CD4-positive, alpha-beta T cell treated with Interleukin-4 for 1 hour (primary cell): ENCODE measurements around the gene SFXN3.
A peak's percentile ranks its signal among the peaks of the same experiment; 100 is the strongest.

Experiments
- DNase-seq, 2 donors: peaks; one replicate each; pipeline ENCODE4 v3.0.0-alpha.2; 2020 to 2022

The SFXN3 gene

DNA sequence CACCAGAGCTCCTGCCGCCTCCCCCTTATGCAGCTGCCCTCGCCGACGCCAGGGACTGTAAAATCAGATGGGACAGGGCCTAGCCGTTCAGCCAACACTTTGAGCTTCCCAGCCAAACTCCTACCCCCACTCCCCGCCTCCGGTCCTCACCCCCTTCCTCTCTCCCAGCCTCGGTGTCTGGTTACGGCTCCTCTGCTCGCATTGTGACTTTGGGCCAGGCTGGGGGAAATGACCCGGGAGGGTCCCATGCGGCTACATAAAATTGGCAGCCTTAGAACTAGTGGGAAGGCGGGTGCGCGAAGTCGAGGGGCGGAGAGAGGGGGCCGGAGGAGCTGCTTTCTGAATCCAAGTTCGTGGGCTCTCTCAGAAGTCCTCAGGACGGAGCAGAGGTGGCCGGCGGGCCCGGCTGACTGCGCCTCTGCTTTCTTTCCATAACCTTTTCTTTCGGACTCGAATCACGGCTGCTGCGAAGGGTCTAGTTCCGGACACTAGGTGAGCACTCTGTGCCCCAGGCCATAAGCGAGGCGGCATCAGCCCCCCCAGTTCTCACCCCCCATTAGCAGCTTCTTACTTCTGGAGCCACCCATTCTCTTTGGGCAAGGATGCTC lies 30.7 kb downstream of the SFXN3 start, which contains the start of gene KAZALD1:
Gene KAZALD1 (plus strand): TSS at position 366 of the 608 bp plus-strand sequence. CDS start 604 bp downstream, outside the sequence.
- no peak for DNase-seq

DNA sequence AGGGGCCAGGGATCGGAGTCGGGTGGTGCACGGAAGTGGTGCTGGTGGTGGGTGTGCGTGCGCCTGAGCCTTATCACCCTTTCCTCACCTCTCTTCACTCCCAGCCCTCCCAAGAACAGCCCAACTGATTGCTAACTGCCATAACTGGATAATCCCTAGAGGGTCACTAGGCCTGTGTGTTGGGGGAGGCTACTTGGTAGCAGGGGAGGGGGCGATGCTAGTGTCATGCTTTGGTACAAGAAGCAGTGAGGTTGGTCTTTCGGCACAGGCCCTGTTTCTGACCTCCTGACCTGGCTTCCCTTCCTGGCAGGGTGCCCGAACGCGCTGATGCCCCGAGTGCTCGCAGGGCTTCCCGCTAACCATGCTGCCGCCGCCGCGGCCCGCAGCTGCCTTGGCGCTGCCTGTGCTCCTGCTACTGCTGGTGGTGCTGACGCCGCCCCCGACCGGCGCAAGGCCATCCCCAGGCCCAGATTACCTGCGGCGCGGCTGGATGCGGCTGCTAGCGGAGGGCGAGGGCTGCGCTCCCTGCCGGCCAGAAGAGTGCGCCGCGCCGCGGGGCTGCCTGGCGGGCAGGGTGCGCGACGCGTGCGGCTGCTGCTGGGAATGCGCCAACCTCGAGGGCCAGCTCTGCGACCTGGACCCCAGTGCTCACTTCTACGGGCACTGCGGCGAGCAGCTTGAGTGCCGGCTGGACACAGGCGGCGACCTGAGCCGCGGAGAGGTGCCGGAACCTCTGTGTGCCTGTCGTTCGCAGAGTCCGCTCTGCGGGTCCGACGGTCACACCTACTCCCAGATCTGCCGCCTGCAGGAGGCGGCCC lies 31.4 kb downstream of the SFXN3 start:
- DNase-seq: peak; percentile 36 to 51

GRCh38 chr10:101063050-101063525 lies 32.1 kb downstream of the SFXN3 start:
- DNase-seq: no peak

DNA sequence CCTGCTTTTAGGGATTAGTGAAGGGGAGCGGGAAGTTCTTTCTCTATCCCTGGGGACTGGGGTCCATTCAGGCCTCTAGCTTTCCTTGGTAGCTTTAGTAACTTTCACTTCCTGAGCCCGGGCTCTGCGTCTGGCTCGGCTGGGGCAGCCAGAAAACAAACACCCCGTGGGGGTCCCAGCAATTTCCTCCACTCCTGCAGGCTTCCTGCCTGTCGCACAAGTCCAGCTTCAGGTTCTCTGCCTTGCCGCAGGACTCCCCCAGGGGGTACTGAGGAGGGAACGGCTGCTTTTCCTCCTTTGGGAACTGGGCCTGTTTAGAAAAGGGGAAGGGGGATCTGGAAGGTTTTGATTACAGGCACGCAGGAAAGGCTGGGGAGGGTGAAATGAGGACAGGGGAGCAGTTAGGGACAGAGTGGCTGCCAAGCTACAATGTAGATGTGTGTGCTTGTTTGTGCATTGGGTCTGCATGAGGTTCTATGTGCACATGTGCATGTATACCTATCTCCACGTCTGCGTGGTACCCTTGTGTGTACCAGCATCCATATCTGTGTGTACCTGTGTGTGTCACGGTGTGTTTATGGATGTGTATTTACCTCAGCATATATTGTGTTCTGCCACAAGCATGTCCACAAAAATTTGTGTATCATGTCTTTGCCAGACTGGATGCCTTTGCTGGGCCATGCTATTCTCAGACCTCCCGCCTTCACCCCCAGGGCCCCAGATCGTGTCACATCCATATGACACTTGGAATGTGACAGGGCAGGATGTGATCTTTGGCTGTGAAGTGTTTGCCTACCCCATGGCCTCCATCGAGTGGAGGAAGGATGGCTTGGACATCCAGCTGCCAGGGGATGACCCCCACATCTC lies 32.7 kb downstream of the SFXN3 start:
- DNase-seq: no peak

GRCh38 chr10:101064415-101065030 lies 33.5 kb downstream of the SFXN3 start:
- DNase-seq: no peak

- no peak for DNase-seq
Observed at GRCh38 chr10:101065481-101066145, 34.6 kb downstream of the SFXN3 start.

DNA sequence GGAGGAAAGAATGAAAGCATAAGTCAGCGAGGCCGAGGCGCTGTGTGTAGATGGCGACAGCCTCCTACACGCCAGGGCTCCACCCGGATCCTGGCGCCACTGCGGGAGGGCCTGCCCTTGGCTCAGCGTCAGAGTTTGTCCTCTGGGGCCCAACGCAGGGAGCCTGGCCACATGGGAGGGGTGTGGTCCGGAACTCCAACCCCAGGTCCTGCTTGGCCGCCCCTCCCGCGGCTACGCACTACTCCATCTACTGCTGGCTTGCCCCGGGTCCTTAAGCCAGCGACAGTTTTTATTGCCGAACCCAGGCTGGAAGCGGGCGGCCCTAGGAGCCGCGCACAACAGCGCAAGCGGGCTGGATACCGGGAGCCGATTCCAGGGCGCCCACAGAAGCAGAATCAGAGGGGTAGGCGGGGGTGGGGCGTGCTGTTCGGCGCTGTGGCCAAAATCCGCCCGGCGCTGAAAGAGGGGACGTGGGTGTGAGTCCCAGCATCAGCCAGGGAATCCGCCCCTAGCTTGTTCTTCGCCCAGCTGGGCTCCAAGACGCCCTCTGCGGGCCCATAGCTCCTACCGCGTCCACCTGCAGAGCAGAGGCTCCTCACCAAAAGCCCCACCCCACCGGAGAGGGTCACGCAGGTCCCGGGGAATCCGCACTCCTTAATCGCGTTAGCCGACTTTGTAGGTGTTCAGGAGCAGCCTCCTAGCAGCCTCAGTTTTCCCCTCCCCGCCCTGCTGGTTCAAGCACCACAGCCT lies 35.3 kb downstream of the SFXN3 start:
- DNase-seq: peak; percentile 57 to 59

DNA sequence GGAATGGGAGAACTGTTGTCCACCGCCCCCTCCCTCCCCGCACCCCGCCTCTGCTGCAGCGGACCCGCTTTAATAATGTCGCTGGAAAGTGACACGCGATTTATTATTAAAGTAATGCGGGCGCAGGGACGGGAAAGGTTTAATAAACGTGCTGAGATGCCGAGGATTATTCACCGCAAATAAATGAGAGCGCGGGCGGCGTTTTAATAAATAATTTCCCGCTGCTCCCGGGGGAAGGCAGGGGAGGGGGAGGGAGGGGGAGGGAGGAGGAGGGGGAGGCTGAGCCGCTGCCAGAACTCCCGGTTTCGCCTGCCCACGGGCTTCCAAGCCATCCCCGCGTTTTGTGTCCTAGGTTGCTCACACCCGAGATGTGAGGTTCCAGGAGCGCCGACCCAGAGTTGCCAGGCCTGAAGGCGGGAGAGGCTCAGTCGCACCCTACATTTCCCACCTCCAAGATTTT lies 35.9 kb downstream of the SFXN3 start:
- DNase-seq: no peak

- peak; percentile 81 to 83 for DNase-seq
Observed at GRCh38 chr10:101067356-101068083, 36.5 kb downstream of the SFXN3 start.

GRCh38 chr10:101069441-101069840 lies 38.4 kb downstream of the SFXN3 start:
- DNase-seq: no peak

DNA sequence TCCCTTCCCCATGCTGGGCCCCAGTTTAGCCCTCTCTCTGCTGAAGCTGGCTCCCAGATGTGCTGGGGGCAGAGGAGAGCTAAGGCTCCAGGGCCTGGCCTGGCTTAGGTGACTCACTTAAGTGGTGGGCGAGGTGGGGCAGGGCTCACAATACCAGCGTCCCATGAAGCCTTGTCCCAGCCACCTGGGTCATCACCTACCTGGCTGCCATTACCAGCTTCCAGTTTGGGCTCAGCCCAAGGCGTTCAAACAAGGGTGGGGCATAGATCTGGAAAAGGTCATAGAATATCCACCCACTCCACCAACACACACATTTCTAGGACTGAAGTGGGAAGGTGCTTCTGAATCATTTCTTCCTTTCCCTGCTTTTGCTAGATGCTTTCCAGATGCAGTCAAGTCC lies 39.1 kb downstream of the SFXN3 start:
- no peak for DNase-seq

DNA sequence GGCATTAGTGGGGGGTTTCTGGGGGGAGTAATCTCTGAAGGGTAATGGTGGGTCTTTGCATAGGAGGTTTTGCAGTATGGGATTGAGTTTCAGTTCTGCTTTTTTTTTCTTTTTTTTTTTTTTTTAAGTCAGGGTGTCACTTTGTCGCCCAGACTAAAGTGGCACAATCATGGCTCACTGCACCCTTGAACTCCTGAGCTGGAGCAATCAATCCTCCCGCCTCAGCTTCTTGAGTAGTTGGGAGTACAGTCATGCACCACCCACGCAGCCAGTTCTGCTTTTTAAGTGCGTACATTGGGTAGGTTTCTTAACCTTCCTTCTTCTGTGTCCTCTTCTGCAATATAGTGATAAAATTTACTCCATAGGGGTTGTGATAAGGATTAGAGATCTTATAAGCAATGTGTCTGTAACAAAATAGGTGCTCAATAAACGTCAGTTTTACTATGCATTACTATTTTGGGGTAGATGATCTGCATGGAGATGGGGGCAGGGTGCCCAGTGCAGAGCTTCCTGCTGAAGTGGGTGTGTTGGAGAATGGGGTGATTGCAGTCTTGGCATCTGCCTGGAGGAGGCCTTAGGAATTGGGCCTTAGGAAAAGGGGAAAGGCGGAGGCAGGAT lies 40.3 kb downstream of the SFXN3 start:
- peak in 1 of 2 donors; percentile 85 for DNase-seq

- DNase-seq: no peak
Observed at GRCh38 chr10:101071885-101072433, 40.9 kb downstream of the SFXN3 start.

- DNase-seq: no peak
Observed at GRCh38 chr10:101072923-101073322, 41.9 kb downstream of the SFXN3 start.

GRCh38 chr10:101073631-101074030 lies 42.6 kb downstream of the SFXN3 start:
- no peak for DNase-seq

- no peak for DNase-seq
Observed at GRCh38 chr10:101075775-101076174, 44.7 kb downstream of the SFXN3 start.

GRCh38 chr10:101076630-101077029 lies 45.6 kb downstream of the SFXN3 start:
- no peak for DNase-seq

GRCh38 chr10:101079874-101080273 lies 48.8 kb downstream of the SFXN3 start:
- no peak for DNase-seq
